HepG2 (cell line): ENCODE results near the gene ZBTB45. TPM values are rescaled to one million over a fixed set of nuclear protein-coding genes. Genes with fewer than 3 reads are reported as not detected.
A peak's percentile ranks its signal among the peaks of the same experiment; 100 is the strongest.

ENCODE experiments used
- ATAC-seq: fragments of 200-7000 bp; cut with Tn5 transposase; 3 replicates; pipeline ENCODE4 v1.9.1; 2020; ENCODE audit warnings: mild to moderate bottlenecking, moderate library complexity
- BruUV-seq: library from RNA; stranded (reverse); fragments of 400-500 nt; replicated peaks from 2 replicates; lab custom pipeline; 2021; lab: Mats Ljungman, UMichigan
- CTCF ChIA-PET: fragments of 300-600 bp; formaldehyde crosslinking; extraction: SDS; loops from one replicate; lab custom pipeline; 2021; ENCODE audit warnings: low total read pairs, inconsistent platforms, low intra/inter-chr PET ratio; lab: Yijun Ruan, JAX
- POLR2A ChIA-PET: fragments of 350-600 bp; sonication (Branson Sonifier 250); formaldehyde crosslinking; loops from one replicate; lab custom pipeline; 2020; ENCODE audit warnings: antibody characterized with exemption, inconsistent platforms; lab: Yijun Ruan, JAX
- DNase-seq: peaks from one replicate; pipeline ENCODE4 v3.0.0-alpha.2; 2015; ENCODE audit warnings: low spot score
- FAIRE-seq: peaks from 3 replicates; lab custom pipeline; 2011; peaks lifted over from hg19 to GRCh38; lab: Jason Lieb, UNC
- H2AFZ ChIP-seq: one replicate; pipeline ENCODE4 v1.6.1; 2011; ENCODE audit warnings: low read length, inconsistent platforms
- H3K27ac ChIP-seq: fragments of 300-600 bp; 3 replicates; pipeline ENCODE4 v1.8.0; 2011; ENCODE audit warnings: mixed run types, mild to moderate bottlenecking, mixed read lengths, low read length, inconsistent platforms; ENCODE audit not compliant: insufficient read depth; ENCODE audit errors: extremely low read length
- H3K27me3 ChIP-seq, 2 experiments: fragments of 200-600 bp in 1 of 2; 2 replicates in 1 of 2; 3 replicates in 1 of 2; pipeline versions ENCODE4 v1.6.0 to v1.8.0; 2011; ENCODE audit warnings: low read length in 2 of 2, mild to moderate bottlenecking in 2 of 2, moderate library complexity in 2 of 2, inconsistent platforms in 1 of 2; ENCODE audit not compliant: insufficient read depth in 2 of 2, control insufficient read depth in 1 of 2
- H3K36me3 ChIP-seq, 2 experiments: fragments of 200-600 bp in 1 of 2; replicated peaks in 1 of 2; 2 replicates in 1 of 2; 3 replicates in 1 of 2; pipeline versions ENCODE4 v1.5.1 to v1.8.0; 2011; ENCODE audit warnings: low read length in 2 of 2, inconsistent platforms in 1 of 2; ENCODE audit not compliant: insufficient read depth in 2 of 2, control insufficient read depth in 1 of 2
- H3K4me1 ChIP-seq: 2 replicates; pipeline ENCODE4 v1.5.1; 2012; ENCODE audit warnings: low read length, inconsistent platforms; ENCODE audit not compliant: insufficient read depth
- H3K4me2 ChIP-seq: 2 replicates; pipeline ENCODE4 v1.6.0; 2011; ENCODE audit warnings: low read depth, low read length, inconsistent platforms
- H3K4me3 ChIP-seq, 3 experiments: fragments of 200-600 bp in 1 of 3; sonication (generic), shearing (Covaris generic) in 1 of 3; replicated peaks in 1 of 3; 2 replicates each; pipeline ENCODE4 v1.5.1; 2011 to 2016; ENCODE audit warnings: low read length in 3 of 3, inconsistent platforms in 2 of 3, low read depth in 2 of 3, mild to moderate bottlenecking in 2 of 3, control low read depth in 1 of 3, mixed read lengths in 1 of 3; ENCODE audit not compliant: insufficient read depth in 1 of 3
- H3K79me2 ChIP-seq: one replicate; pipeline ENCODE4 v1.6.1; 2011; ENCODE audit warnings: low read length, inconsistent platforms; ENCODE audit not compliant: insufficient read depth
- H3K9ac ChIP-seq: 2 replicates; pipeline ENCODE4 v1.6.0; 2011; ENCODE audit warnings: mild to moderate bottlenecking, low read depth, low read length, inconsistent platforms; ENCODE audit not compliant: insufficient read depth
- H3K9me3 ChIP-seq: 2 replicates; pipeline ENCODE4 v1.5.1; 2012; ENCODE audit warnings: mild to moderate bottlenecking, low read length
- H4K20me1 ChIP-seq: 2 replicates; pipeline ENCODE4 v1.6.0; 2011; ENCODE audit warnings: inconsistent platforms, mild to moderate bottlenecking, low read length, moderate library complexity; ENCODE audit not compliant: insufficient read depth
- CEBPG ChIP-seq: IDR thresholded peaks from 2 replicates; pipeline ENCODE4 v1.6.1; 2016
- GFI1 ChIP-seq: sonication (generic); formaldehyde crosslinking; IDR thresholded peaks from 2 replicates; pipeline ENCODE4 v1.5.0; 2020; ENCODE audit warnings: missing genetic modification reagents, mild to moderate bottlenecking, borderline replicate concordance
- HMGXB3 ChIP-seq: sonication (generic); formaldehyde crosslinking; IDR thresholded peaks from 2 replicates; pipeline ENCODE4 v1.4.0; 2020; ENCODE audit warnings: missing genetic modification reagents, borderline replicate concordance
- MYNN ChIP-seq: sonication (generic); formaldehyde crosslinking; IDR thresholded peaks from 2 replicates; pipeline ENCODE4 v1.4.0; 2020; ENCODE audit warnings: mild to moderate bottlenecking, low read depth, missing genetic modification reagents
- SAP130 ChIP-seq: IDR thresholded peaks from 2 replicates; pipeline ENCODE4 v1.6.1; 2016; ENCODE audit warnings: low read depth
- THAP11 ChIP-seq: IDR thresholded peaks from 2 replicates; pipeline ENCODE4 v1.6.1; 2016; ENCODE audit warnings: missing biosample characterization, missing genetic modification reagents
- ZNF232 ChIP-seq: sonication (generic); formaldehyde crosslinking; IDR thresholded peaks from 2 replicates; pipeline ENCODE4 v1.4.0; 2020; ENCODE audit warnings: missing genetic modification reagents, borderline replicate concordance
- ZNF776 ChIP-seq: sonication (generic); formaldehyde crosslinking; IDR thresholded peaks from 2 replicates; pipeline ENCODE4 v1.4.0; 2020; ENCODE audit warnings: mild to moderate bottlenecking, missing genetic modification reagents
- ZSCAN12 ChIP-seq: sonication (generic); formaldehyde crosslinking; IDR thresholded peaks from 2 replicates; pipeline ENCODE4 v1.9.0; 2021; ENCODE audit warnings: mild to moderate bottlenecking, missing genetic modification reagents
- WGBS: methylation state at CpG from one replicate; pipeline ENCODE4 v1.1.6; 2017; ENCODE audit warnings: low lambda C conversion rate; 5-methylcytosine and 5-hydroxymethylcytosine counted together
- in situ Hi-C: cut with HindIII; loops from 2 replicates; pipeline ENCODE4 v1.10.0; 2017; ENCODE audit warnings: low pct_unique_long_range_greater_than_20kb; ENCODE audit not compliant: extremely low pct_ligation_motif_present
- intact Hi-C: fragments of 100-400 bp; cut with micrococcal nuclease; formaldehyde crosslinking; loops from one replicate; pipeline ENCODE4 v1.10.0; 2022; ENCODE audit not compliant: unreplicated experiment
- polyA plus RNA-seq, 8 experiments: library from polyadenylated mRNA; depleted of rRNA in 3 of 8; stranded (reverse) in 7 of 8; unstranded in 1 of 8; fragments of >200 nt; fragmentation: Illumina TruSeq in 4 of 8; extraction: Trizol in 4 of 8; gene quantifications; 2 replicates each; pipeline versions ENCODE4 v1.2.1 to v1.2.3, GENCODE V29; 2011 to 2016; ENCODE audit warnings: low read depth in 4 of 8, missing spikeins in 1 of 8, mixed read lengths in 1 of 8; ENCODE audit not compliant: insufficient read depth in 1 of 8
- total RNA-seq, 5 experiments: library from RNA; depleted of rRNA; stranded (reverse); fragments of >200 nt; fragmentation: Illumina TruSeq; extraction: Trizol; gene quantifications; 2 replicates each; pipeline ENCODE4 v1.2.3, GENCODE V29; 2016; ENCODE audit warnings: low read depth in 1 of 5
- TF ChIP-seq, protein P1 (sequence below), 2 experiments: sonication (generic) in 1 of 2; formaldehyde crosslinking in 1 of 2; IDR thresholded peaks; 2 replicates each; pipeline versions ENCODE4 v1.6.1 to v1.9.0; 2014 to 2022; ENCODE audit warnings: antibody characterized with exemption in 1 of 2, borderline replicate concordance in 1 of 2, inconsistent platforms in 1 of 2, low read depth in 1 of 2, missing genetic modification reagents in 1 of 2
- TF ChIP-seq, protein P2 (sequence below): IDR thresholded peaks from 2 replicates; pipeline ENCODE4 v1.6.1; 2016; ENCODE audit warnings: missing genetic modification reagents, missing compliant biosample characterization

The ZBTB45 gene
- total and polyA plus RNA-seq, 2 of the 13 experiments (the other 11 are each of a cell fraction or from before 2014, with no cell fraction given), result 3.0 to 3.7 TPM

GRCh38 chr19:58466760-58467589 lies 52.6 kb downstream of the ZBTB45 start, which contains the start of gene ZNF324:
Gene ZNF324 (plus strand): TSS chr19:58467080. CDS start chr19:58469186, 2,106 bp downstream.
- ChIA-PET CTCF (no interaction called here), POLR2A (interaction anchor here (1.4 kb wide), 1 partner anchor 47 kb away, joined by 4 read pairs; no protein-coding TSS in a partner anchor)
- TF ChIP-seq SAP130 (peak; percentile 99), HMGXB3 (CRISPR knock-in tag) (peak; percentile 30; the same call in 1 of the 2 replicates), CEBPG (no peak), GFI1 (CRISPR knock-in tag) (0 out of 2 replicates have a peak, but pooled peaks have one; percentile 55), THAP11 (CRISPR knock-in tag) (peak; percentile 97), ZSCAN12 (CRISPR knock-in tag) (no peak), ZNF232 (CRISPR knock-in tag) (no peak), ZNF776 (CRISPR knock-in tag) (no peak), MYNN (CRISPR knock-in tag) (no peak)
- TF ChIP-seq, protein P1, sequence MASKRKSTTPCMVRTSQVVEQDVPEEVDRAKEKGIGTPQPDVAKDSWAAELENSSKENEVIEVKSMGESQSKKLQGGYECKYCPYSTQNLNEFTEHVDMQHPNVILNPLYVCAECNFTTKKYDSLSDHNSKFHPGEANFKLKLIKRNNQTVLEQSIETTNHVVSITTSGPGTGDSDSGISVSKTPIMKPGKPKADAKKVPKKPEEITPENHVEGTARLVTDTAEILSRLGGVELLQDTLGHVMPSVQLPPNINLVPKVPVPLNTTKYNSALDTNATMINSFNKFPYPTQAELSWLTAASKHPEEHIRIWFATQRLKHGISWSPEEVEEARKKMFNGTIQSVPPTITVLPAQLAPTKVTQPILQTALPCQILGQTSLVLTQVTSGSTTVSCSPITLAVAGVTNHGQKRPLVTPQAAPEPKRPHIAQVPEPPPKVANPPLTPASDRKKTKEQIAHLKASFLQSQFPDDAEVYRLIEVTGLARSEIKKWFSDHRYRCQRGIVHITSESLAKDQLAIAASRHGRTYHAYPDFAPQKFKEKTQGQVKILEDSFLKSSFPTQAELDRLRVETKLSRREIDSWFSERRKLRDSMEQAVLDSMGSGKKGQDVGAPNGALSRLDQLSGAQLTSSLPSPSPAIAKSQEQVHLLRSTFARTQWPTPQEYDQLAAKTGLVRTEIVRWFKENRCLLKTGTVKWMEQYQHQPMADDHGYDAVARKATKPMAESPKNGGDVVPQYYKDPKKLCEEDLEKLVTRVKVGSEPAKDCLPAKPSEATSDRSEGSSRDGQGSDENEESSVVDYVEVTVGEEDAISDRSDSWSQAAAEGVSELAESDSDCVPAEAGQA (IDR thresholded peaks at IDR 0.05; ENCODE audit: low read depth), result peak; percentile 56; the same call in 1 of the 2 replicates
- TF ChIP-seq, protein P1 (CRISPR knock-in tag; IDR thresholded peaks at IDR 0.05; ENCODE audit: borderline replicate concordance), result no peak
- TF ChIP-seq, protein P2, sequence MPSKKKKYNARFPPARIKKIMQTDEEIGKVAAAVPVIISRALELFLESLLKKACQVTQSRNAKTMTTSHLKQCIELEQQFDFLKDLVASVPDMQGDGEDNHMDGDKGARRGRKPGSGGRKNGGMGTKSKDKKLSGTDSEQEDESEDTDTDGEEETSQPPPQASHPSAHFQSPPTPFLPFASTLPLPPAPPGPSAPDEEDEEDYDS (CRISPR knock-in tag), result peak; percentile 73

More at GRCh38 chr19:58466760-58467589, 52.6 kb downstream of the ZBTB45 start, which contains the start of gene ZNF324:
- Histone ChIP-seq H3K36me3 (peaks cover 2 to 11% of the 10 kb centered on the region in 2 experiments; a peak in 3 of 5 replicates), H3K4me1 (peaks cover 24% of the 10 kb centered on the region), H3K27ac (peak within 1 kb of the TSS; percentile 51), H3K79me2 (peaks cover 6% of the 10 kb centered on the region), H3K4me3 (peak within 1 kb of the TSS; percentile 71 to 93 (median 86)), H3K4me2 (peak within 1 kb of the TSS; percentile 94), H2AFZ (peak within 1 kb of the TSS; percentile 80), H3K9me3 (no peaks in the 10 kb centered on the region), H3K9ac (peak within 1 kb of the TSS; percentile 74), H4K20me1 (no peaks in the 10 kb centered on the region), H3K27me3 (no peaks in the 10 kb centered on the region)
- in situ Hi-C loops, result no loop called here
- ATAC-seq (peak; percentile 89), FAIRE-seq (peak; percentile 80), DNase-seq (peak; percentile 94)
- BruUV-seq, result no TSS peak
- intact Hi-C loops, result loop anchor here (2.0 to 5.0 kb wide), 4 partner anchors 16 to 140 kb away; partner anchors contain the start of genes ZBTB45, ZNF324B, ZNF584 and ZSCAN22
- 0% methylated on average over 2 of the region's 92 CpGs for WGBS
